Activated CD8-positive, alpha-beta memory T cell treated with anti-CD3 and anti-CD28 coated beads, Interleukin-2, amount 50 U/mL, for 24 hours (primary cell): ENCODE data around the gene METTL3.
A peak's percentile ranks its signal among the peaks of the same experiment; 100 is the strongest.

Experiments
- DNase-seq: peaks from one replicate; pipeline ENCODE4 v3.0.0-alpha.2; 2020; ENCODE audit errors: extremely low read depth

METTL3 gene

GRCh38 chr14:21476523-21476924 lies 34.6 kb downstream of the METTL3 start:
- no peak for DNase-seq

GRCh38 chr14:21475767-21476522 lies 35.2 kb downstream of the METTL3 start:
- DNase-seq = no peak

GRCh38 chr14:21467616-21468015 lies 43.5 kb downstream of the METTL3 start:
- no peak for DNase-seq

- peak; percentile 98 for DNase-seq
These were observed 55.0 kb downstream of the METTL3 start, which contains the start of gene CHD8 for GRCh38 chr14:21455912-21456667. TSS of gene CHD8 (minus strand) at chr14:21456123. CDS start at chr14:21431643, 24,480 bp downstream.

- DNase-seq = no peak
These were observed 55.6 kb downstream of the METTL3 start for GRCh38 chr14:21455592-21455911.

GRCh38 chr14:21454843-21455544 lies 56.1 kb downstream of the METTL3 start:
- no peak for DNase-seq

GRCh38 chr14:21449899-21450216 lies 61.3 kb downstream of the METTL3 start:
- DNase-seq = no peak
